Measurements from ENCODE around the gene AP5B1.

Gene AP5B1

DNA sequence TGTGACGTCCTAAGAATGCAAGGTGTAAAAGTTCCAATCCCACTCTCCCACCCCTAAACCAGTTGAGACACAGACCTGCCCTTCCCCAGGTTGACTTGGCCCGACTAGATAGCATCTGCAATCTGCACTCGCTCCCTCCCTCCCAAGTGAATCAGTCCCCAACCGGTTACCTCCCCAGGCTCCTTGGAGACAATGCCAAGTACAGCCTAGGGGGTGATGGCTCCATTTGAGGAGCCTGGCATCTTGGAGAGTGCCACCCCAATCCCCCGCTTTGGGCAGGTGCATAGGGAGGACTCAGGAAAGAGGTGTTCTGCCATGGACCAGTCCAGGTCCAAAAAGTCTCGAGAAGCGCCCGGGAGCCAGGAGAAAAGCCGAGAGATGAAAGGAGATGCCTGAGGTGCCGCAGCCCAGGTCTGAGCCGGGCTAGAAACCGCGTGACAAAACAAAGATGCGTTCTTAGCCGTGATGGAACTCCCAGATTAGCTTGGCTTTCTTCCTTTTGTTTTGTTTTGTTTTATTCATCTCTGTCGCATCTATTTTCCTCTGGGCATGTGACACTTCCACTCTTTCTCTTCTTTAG, 34.3 kb upstream of the AP5B1 start:
- Histone ChIP-seq H3K9ac (ENCODE audit: low read depth in 1 of 2, low read length in 2 of 2) (no peak overlapping the region), H3K27ac (ENCODE audit: low read depth in 2 of 2, low read length in 2 of 2) (no peak overlapping the region), H3K4me1 (ENCODE audit: control insufficient read depth in 2 of 2, insufficient read depth in 2 of 2, low read length in 2 of 2) (peaks cover 8 to 9% of the 10 kb centered on the region in 2 donors)

DNA sequence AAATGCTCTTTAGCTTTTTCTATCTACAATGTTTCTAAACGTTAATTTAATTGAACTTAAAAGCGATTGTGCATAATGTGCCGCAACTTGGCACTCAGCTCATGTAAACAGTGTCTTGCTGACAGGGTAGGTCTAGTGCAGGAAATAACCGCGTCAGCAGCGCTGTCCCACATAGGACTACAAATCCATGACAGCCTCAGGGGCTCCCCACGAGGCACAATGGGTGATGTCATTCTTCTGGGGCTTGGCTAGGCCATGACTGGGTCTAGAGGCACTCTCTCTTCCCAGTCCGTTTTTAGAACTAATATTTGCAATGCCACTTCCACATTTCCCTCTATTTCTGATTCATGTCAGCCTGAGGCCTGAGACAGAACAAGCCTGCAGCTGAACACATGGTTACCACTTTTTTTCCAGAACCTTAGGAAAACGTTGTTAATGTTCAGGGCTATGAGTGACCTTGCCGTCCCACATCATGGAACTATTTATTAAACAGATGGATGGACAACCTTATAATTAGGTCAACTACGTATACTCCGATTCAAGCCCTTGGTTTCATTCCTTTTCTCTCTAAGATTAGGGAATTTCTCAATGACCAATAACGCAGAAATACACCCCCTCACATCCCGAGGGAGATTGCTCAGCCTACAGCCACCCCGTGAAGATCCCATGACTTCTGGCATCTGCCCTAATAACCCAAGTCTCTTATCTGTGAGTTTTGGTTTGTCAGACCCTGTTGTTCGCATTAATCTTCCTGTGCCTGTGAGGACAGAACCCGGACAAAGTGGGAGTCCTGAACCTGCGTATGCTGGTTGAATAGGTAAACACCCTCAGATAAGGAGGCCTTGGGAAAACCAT, 33.6 kb upstream of the AP5B1 start:
- H3K27ac ChIP-seq (ENCODE audit: low read depth in 2 of 2, low read length in 2 of 2), result no peak overlapping the region

More for the DNA sequence above, 34.3 kb upstream of the AP5B1 start:
- no peak overlapping the region for H3K4me3 ChIP-seq (ENCODE audit: low read length in 2 of 2)
- no peaks in the 10 kb centered on the region for H3K27me3 ChIP-seq (ENCODE audit: control insufficient read depth in 2 of 2, insufficient read depth in 2 of 2, low read length in 2 of 2)
- no peaks in the 10 kb centered on the region for H3K36me3 ChIP-seq (ENCODE audit: control insufficient read depth in 2 of 2, insufficient read depth in 2 of 2, low read length in 2 of 2)
- H3K9me3 ChIP-seq (ENCODE audit: control insufficient read depth in 2 of 2, low read length in 2 of 2), result no peaks in the 10 kb centered on the region

DNA sequence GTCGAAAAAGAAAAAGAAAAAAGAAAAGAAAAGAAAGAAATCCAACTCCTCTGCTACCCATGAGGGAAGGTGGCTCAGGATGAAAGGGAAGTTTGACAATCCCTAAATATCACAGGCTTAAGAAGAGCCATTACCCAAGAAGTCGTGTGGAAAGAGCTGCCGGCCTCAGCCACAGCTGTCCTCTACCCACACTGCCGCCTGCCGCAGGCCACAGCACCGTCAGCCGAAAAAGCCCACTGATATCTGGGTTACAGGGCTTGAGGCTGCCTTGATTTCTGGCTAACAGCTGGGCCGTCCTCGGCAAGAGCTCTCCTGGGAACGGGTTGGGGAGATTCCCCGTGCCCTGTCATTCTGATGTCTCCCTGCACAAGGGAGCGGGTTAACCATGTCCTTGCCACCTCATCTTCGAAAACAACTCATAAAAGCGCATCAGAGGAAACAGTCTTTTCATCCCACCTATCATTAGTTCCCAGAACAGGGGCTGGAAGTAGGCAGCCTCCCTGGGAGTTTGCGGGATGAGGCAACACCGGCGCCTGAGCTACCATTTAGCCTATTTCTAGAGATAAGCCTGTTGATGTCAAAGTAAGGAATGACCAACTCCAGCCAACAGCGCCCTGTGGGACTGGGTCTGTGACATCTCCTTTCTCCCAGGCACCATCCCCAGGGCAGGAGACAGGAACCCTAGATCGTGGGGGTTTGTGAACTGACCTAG, 31.1 kb upstream of the AP5B1 start:
- Histone ChIP-seq H3K4me3 (ENCODE audit: low read length in 2 of 2) (no peak overlapping the region), H3K4me1 (ENCODE audit: control insufficient read depth in 2 of 2, insufficient read depth in 2 of 2, low read length in 2 of 2) (peaks cover 1 to 2% of the 10 kb centered on the region in 2 donors), H3K27me3 (ENCODE audit: control insufficient read depth in 2 of 2, insufficient read depth in 2 of 2, low read length in 2 of 2) (peaks cover 9 to 13% of the 10 kb centered on the region in 2 donors), H3K27ac (ENCODE audit: low read depth in 2 of 2, low read length in 2 of 2) (no peak overlapping the region), H3K9ac (ENCODE audit: low read depth in 1 of 2, low read length in 2 of 2) (no peak overlapping the region), H3K36me3 (ENCODE audit: control insufficient read depth in 2 of 2, insufficient read depth in 2 of 2, low read length in 2 of 2) (no peaks in the 10 kb centered on the region), H3K9me3 (ENCODE audit: control insufficient read depth in 2 of 2, low read length in 2 of 2) (no peaks in the 10 kb centered on the region)

More for the DNA sequence above, 33.6 kb upstream of the AP5B1 start:
- no peaks in the 10 kb centered on the region for H3K36me3 ChIP-seq (ENCODE audit: control insufficient read depth in 2 of 2, insufficient read depth in 2 of 2, low read length in 2 of 2)
- H3K27me3 ChIP-seq (ENCODE audit: control insufficient read depth in 2 of 2, insufficient read depth in 2 of 2, low read length in 2 of 2), result peaks cover 0 to 4% of the 10 kb centered on the region in 2 donors
- H3K4me1 ChIP-seq (ENCODE audit: control insufficient read depth in 2 of 2, insufficient read depth in 2 of 2, low read length in 2 of 2), result peaks cover 8 to 9% of the 10 kb centered on the region in 2 donors
- no peak overlapping the region for H3K4me3 ChIP-seq (ENCODE audit: low read length in 2 of 2)
- H3K9ac ChIP-seq (ENCODE audit: low read depth in 1 of 2, low read length in 2 of 2), result no peak overlapping the region
- H3K9me3 ChIP-seq (ENCODE audit: control insufficient read depth in 2 of 2, low read length in 2 of 2), result no peaks in the 10 kb centered on the region

DNA sequence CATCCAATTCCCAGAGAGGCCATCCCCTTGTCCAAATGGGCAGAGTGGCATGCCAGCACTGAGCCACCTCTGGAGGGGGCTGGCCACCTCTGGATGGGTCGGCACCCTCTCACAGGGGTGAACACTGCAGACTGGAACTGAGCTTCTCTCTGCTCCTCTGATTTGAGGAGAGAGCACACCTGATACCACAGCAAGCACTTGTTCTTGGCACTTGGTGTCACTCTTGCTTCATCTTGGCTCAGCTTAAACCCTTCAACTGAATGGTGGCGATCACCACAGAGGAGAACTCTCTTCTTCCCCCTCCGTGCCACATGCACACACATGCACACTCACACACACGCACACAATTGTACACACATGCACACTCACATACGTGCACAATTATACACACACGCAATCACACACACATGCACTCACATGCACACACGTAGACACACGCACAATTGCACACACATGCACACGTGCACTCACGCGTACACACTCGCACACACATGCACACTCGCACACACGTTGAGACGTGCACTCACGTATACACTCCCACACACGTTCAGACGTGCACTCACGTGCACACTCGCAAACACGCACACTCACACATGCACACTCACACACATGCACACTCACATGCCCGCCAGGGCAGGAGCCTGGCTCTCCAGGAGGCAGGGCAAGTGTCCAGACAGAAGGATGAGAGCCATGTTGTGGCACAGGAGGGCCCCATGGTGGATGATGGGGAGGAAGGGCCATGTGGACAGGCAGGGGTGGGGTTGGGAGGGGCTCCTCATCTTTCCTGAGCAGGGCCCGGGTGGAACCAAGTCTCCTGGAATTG, 29.5 kb upstream of the AP5B1 start:
- H3K36me3 ChIP-seq (ENCODE audit: control insufficient read depth in 2 of 2, insufficient read depth in 2 of 2, low read length in 2 of 2), result no peaks in the 10 kb centered on the region
- H3K9me3 ChIP-seq (ENCODE audit: control insufficient read depth in 2 of 2, low read length in 2 of 2), result no peaks in the 10 kb centered on the region
- no peak overlapping the region for H3K9ac ChIP-seq (ENCODE audit: low read depth in 1 of 2, low read length in 2 of 2)
- H3K27ac ChIP-seq (ENCODE audit: low read depth in 2 of 2, low read length in 2 of 2), result no peak overlapping the region
- H3K4me1 ChIP-seq (ENCODE audit: control insufficient read depth in 2 of 2, insufficient read depth in 2 of 2, low read length in 2 of 2), result no peaks in the 10 kb centered on the region
- H3K27me3 ChIP-seq (ENCODE audit: control insufficient read depth in 2 of 2, insufficient read depth in 2 of 2, low read length in 2 of 2), result peaks cover 9 to 13% of the 10 kb centered on the region in 2 donors
- no peak overlapping the region for H3K4me3 ChIP-seq (ENCODE audit: low read length in 2 of 2)

- Histone ChIP-seq H3K4me3 (ENCODE audit: low read length in 2 of 2) (no peak overlapping the region), H3K4me1 (ENCODE audit: control insufficient read depth in 2 of 2, insufficient read depth in 2 of 2, low read length in 2 of 2) (no peaks in the 10 kb centered on the region), H3K36me3 (ENCODE audit: control insufficient read depth in 2 of 2, insufficient read depth in 2 of 2, low read length in 2 of 2) (no peaks in the 10 kb centered on the region), H3K27ac (ENCODE audit: low read depth in 2 of 2, low read length in 2 of 2) (no peak overlapping the region), H3K27me3 (ENCODE audit: control insufficient read depth in 2 of 2, insufficient read depth in 2 of 2, low read length in 2 of 2) (peaks cover 9 to 13% of the 10 kb centered on the region in 2 donors), H3K9me3 (ENCODE audit: control insufficient read depth in 2 of 2, low read length in 2 of 2) (no peaks in the 10 kb centered on the region), H3K9ac (ENCODE audit: low read depth in 1 of 2, low read length in 2 of 2) (no peak overlapping the region)
Observed at GRCh38 chr11:65809496-65809895, 28.7 kb upstream of the AP5B1 start.

- Histone ChIP-seq H3K9ac (ENCODE audit: low read depth in 1 of 2, low read length in 2 of 2) (no peak overlapping the region), H3K9me3 (ENCODE audit: control insufficient read depth in 2 of 2, low read length in 2 of 2) (no peaks in the 10 kb centered on the region), H3K36me3 (ENCODE audit: control insufficient read depth in 2 of 2, insufficient read depth in 2 of 2, low read length in 2 of 2) (no peaks in the 10 kb centered on the region), H3K27me3 (ENCODE audit: control insufficient read depth in 2 of 2, insufficient read depth in 2 of 2, low read length in 2 of 2) (peaks cover 9 to 16% of the 10 kb centered on the region in 2 donors), H3K4me1 (ENCODE audit: control insufficient read depth in 2 of 2, insufficient read depth in 2 of 2, low read length in 2 of 2) (no peaks in the 10 kb centered on the region), H3K4me3 (ENCODE audit: low read length in 2 of 2) (no peak overlapping the region), H3K27ac (ENCODE audit: low read depth in 2 of 2, low read length in 2 of 2) (no peak overlapping the region)
Observed at GRCh38 chr11:65808744-65809341, 28.1 kb upstream of the AP5B1 start.

GRCh38 chr11:65806979-65807378, 26.2 kb upstream of the AP5B1 start:
- no peaks in the 10 kb centered on the region for H3K4me1 ChIP-seq (ENCODE audit: control insufficient read depth in 2 of 2, insufficient read depth in 2 of 2, low read length in 2 of 2)
- peaks cover 9 to 16% of the 10 kb centered on the region in 2 donors for H3K27me3 ChIP-seq (ENCODE audit: control insufficient read depth in 2 of 2, insufficient read depth in 2 of 2, low read length in 2 of 2)
- H3K9me3 ChIP-seq (ENCODE audit: control insufficient read depth in 2 of 2, low read length in 2 of 2), result no peaks in the 10 kb centered on the region
- H3K36me3 ChIP-seq (ENCODE audit: control insufficient read depth in 2 of 2, insufficient read depth in 2 of 2, low read length in 2 of 2), result no peaks in the 10 kb centered on the region
- H3K27ac ChIP-seq (ENCODE audit: low read depth in 2 of 2, low read length in 2 of 2), result no peak overlapping the region
- no peak overlapping the region for H3K4me3 ChIP-seq (ENCODE audit: low read length in 2 of 2)
- H3K9ac ChIP-seq (ENCODE audit: low read depth in 1 of 2, low read length in 2 of 2), result no peak overlapping the region

- Histone ChIP-seq H3K4me1 (ENCODE audit: control insufficient read depth in 2 of 2, insufficient read depth in 2 of 2, low read length in 2 of 2) (no peaks in the 10 kb centered on the region), H3K27ac (ENCODE audit: low read depth in 2 of 2, low read length in 2 of 2) (no peak overlapping the region), H3K9ac (ENCODE audit: low read depth in 1 of 2, low read length in 2 of 2) (no peak overlapping the region), H3K9me3 (ENCODE audit: control insufficient read depth in 2 of 2, low read length in 2 of 2) (no peaks in the 10 kb centered on the region), H3K27me3 (ENCODE audit: control insufficient read depth in 2 of 2, insufficient read depth in 2 of 2, low read length in 2 of 2) (peaks cover 9 to 10% of the 10 kb centered on the region in 2 donors), H3K36me3 (ENCODE audit: control insufficient read depth in 2 of 2, insufficient read depth in 2 of 2, low read length in 2 of 2) (no peaks in the 10 kb centered on the region), H3K4me3 (ENCODE audit: low read length in 2 of 2) (no peak overlapping the region)
Observed at GRCh38 chr11:65803797-65804492, 23.2 kb upstream of the AP5B1 start.

DNA sequence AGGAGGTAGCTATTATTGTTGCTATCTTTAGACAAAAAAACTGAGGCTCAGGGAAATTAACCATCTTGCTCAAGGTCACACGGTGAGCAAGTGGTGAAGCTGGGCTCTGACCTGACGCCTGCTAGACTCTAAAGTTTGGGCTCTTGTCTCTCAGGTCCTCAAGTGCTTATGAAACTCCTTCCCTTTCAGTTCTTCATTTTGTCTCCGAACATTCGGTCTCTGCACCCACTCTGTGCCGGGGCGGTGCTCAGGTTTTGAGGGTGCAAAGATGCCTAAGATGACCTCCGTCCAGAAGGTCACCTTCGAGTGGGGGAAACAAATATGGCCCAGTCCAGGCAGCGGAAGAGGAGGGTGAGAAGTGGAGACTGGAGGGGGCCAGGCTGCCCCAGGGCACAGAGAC, 22.1 kb upstream of the AP5B1 start:
- Histone ChIP-seq H3K36me3 (ENCODE audit: control insufficient read depth in 2 of 2, insufficient read depth in 2 of 2, low read length in 2 of 2) (no peaks in the 10 kb centered on the region), H3K9me3 (ENCODE audit: control insufficient read depth in 2 of 2, low read length in 2 of 2) (no peaks in the 10 kb centered on the region), H3K4me3 (ENCODE audit: low read length in 2 of 2) (no peak overlapping the region), H3K4me1 (ENCODE audit: control insufficient read depth in 2 of 2, insufficient read depth in 2 of 2, low read length in 2 of 2) (no peaks in the 10 kb centered on the region), H3K27me3 (ENCODE audit: control insufficient read depth in 2 of 2, insufficient read depth in 2 of 2, low read length in 2 of 2) (peaks cover 0 to 3% of the 10 kb centered on the region in 2 donors), H3K9ac (ENCODE audit: low read depth in 1 of 2, low read length in 2 of 2) (no peak overlapping the region), H3K27ac (ENCODE audit: low read depth in 2 of 2, low read length in 2 of 2) (no peak overlapping the region)

All from mucosa of rectum (tissue), 2 donors.